Thyroid gland (tissue), 4 donors: ENCODE measurements around the gene PTPN11. TPM values are rescaled to one million over a fixed set of nuclear protein-coding genes. Genes with fewer than 3 reads are reported as not detected.
"Not testable (repeated sequence)": the region's sequence is repeated elsewhere in the genome, so short reads cannot be mapped to it uniquely, and the experiment has no call there.

Source experiments
- DNase-seq, 2 donors: peaks; one replicate each; pipeline ENCODE4 v3.0.0-alpha.2; 2019
- H3K27ac ChIP-seq, 3 donors: fragments of 200-600 bp; sonication (generic); 1 replicate in 2 of 3; 2 replicates in 1 of 3; pipeline ENCODE4 v1.5.1; 2016 to 2019; ENCODE audit warnings: mild to moderate bottlenecking in 1 of 3, moderate library complexity in 1 of 3
- H3K27me3 ChIP-seq: fragments of 200-600 bp; sonication (generic); one replicate; pipeline ENCODE4 v1.5.1; 2019
- H3K36me3 ChIP-seq, 2 donors: fragments of 200-600 bp; sonication (generic); one replicate each; pipeline ENCODE4 v1.5.1; 2016 to 2019
- H3K4me1 ChIP-seq, 2 donors: fragments of 200-600 bp; sonication (generic); one replicate each; pipeline ENCODE4 v1.5.1; 2017 to 2019
- H3K4me3 ChIP-seq, 3 donors: fragments of 200-600 bp; sonication (generic); replicated peaks in 1 of 3; 1 replicate in 2 of 3; 2 replicates in 1 of 3; pipeline ENCODE4 v1.5.1; 2016; ENCODE audit warnings: mild to moderate bottlenecking in 1 of 3
- H3K9me3 ChIP-seq: fragments of 200-600 bp; sonication (generic); one replicate; pipeline ENCODE4 v1.5.1; 2017
- POLR2A ChIP-seq, 2 donors: fragments of 450-650 bp; IDR thresholded peaks; one replicate each; pipeline ENCODE4 v1.6.1; 2017; ENCODE audit warnings: antibody characterized with exemption in 2 of 2, mild to moderate bottlenecking in 2 of 2, moderate library complexity in 1 of 2
- WGBS, 2 donors: methylation state at CpG; one replicate each; pipeline ENCODE4 v1.1.5; 2017; 5-methylcytosine and 5-hydroxymethylcytosine counted together
- intact Hi-C: fragments of 100-400 bp; cut with DNase I; formaldehyde crosslinking; loops from one replicate; pipeline ENCODE4 v1.15.1; 2023
- total RNA-seq, 4 donors: library from RNA; depleted of rRNA; stranded (reverse); fragments of >200 nt; gene quantifications; one replicate each; pipeline ENCODE4 v1.2.3, GENCODE V29; 2016
- TF ChIP-seq, protein P1 (sequence below), 6 experiments: fragments of 200-600 bp in 3 of 6; fragments of 450-650 bp in 3 of 6; sonication (generic) in 3 of 6; IDR thresholded peaks; one replicate each; pipeline ENCODE4 v1.5.1; 2016 to 2019; ENCODE audit warnings: antibody characterized with exemption in 6 of 6, mild to moderate bottlenecking in 2 of 6, inconsistent platforms in 1 of 6, moderate library complexity in 1 of 6

PTPN11 gene
- total RNA-seq, 4 donors from 2014 or later = 75.8 to 99.6 (median 78.5) TPM

DNA sequence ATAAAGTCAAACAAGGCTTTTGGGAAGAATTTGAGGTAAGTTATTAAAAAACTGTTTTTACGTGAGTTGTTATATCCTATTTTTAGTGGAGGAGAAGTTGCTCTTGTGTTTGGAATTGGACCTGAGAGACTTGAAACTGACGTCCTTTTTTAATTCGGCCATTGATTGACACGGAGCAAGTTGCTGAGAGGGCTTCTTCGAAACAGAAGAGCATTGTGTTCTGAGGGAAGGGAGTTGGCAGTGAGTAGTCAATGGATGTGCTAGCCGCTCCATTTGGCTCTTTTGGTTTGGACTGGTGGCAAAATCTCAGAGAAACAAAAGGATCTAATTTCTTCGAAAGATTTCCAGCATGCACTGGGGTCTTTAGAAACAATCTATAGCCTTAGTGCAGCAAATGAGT is 37.3 kb downstream of the PTPN11 start:
- no peak for DNase-seq
- 91 to 93% methylated on average over 7 of the region's 7 CpGs for WGBS, 2 donors
- Histone ChIP-seq H3K9me3 (no peaks in the 10 kb centered on the region), H3K36me3 (peaks cover 36 to 42% of the 10 kb centered on the region in 2 donors), H3K27me3 (no peaks in the 10 kb centered on the region), H3K27ac (no peak overlapping the region), H3K4me1 (no peaks in the 10 kb centered on the region), H3K4me3 (no peak overlapping the region)
- intact Hi-C loops = no loop called here
- TF ChIP-seq, protein P1, sequence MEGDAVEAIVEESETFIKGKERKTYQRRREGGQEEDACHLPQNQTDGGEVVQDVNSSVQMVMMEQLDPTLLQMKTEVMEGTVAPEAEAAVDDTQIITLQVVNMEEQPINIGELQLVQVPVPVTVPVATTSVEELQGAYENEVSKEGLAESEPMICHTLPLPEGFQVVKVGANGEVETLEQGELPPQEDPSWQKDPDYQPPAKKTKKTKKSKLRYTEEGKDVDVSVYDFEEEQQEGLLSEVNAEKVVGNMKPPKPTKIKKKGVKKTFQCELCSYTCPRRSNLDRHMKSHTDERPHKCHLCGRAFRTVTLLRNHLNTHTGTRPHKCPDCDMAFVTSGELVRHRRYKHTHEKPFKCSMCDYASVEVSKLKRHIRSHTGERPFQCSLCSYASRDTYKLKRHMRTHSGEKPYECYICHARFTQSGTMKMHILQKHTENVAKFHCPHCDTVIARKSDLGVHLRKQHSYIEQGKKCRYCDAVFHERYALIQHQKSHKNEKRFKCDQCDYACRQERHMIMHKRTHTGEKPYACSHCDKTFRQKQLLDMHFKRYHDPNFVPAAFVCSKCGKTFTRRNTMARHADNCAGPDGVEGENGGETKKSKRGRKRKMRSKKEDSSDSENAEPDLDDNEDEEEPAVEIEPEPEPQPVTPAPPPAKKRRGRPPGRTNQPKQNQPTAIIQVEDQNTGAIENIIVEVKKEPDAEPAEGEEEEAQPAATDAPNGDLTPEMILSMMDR (IDR thresholded peaks at IDR 0.05) = no peak
- TF ChIP-seq POLR2A (IDR thresholded peaks at IDR 0.05) = no peak

DNA sequence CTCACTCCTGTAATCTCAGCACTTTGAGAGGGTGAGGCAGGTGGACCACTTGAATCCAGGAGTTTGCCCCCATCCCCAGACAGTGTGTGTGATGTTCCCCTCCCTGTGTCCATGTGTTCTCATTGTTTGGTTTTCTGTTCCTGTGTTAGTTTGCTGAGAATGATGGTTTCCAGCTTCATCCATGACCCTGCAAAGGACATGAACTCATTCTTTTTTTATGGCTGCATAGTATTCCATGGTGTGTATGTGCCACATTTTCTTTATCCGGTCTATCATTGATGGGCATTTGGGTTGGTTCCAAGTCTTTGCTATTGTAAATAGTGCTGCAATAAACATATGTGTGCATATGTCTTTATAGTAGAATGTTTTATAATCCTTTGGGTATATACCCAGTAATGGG is 38.4 kb downstream of the PTPN11 start:
- H3K4me1 ChIP-seq, H3K27me3 ChIP-seq, intact Hi-C loops, DNase-seq, H3K9me3 ChIP-seq, H3K4me3 ChIP-seq, H3K27ac ChIP-seq: not testable (repeated sequence)
- WGBS, 2 donors = 96 to 100% methylated on average over 1 of the region's 1 CpG
- H3K36me3 ChIP-seq = peaks cover 31 to 38% of the 10 kb centered on the region in 2 donors

DNA sequence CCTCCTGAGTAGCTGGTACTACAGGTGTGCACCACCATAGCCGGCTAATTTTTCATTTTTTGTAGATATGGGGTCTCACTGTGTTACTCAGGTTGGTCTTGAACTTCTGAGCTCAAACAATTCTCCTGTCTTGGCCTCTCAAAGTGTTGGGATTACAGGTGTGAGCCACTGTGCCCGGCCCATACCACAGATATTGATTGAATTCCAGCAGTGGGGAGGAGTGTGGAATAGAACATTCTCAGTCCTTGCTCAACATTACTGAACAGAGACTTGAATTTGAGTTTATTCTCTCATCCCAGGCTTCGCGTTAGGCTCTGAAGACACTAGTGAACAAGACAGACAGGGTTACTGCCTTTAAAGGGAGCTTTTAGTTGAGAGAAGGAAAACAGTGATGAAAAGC is 39.6 kb downstream of the PTPN11 start:
- intact Hi-C loops = no loop called here
- Histone ChIP-seq H3K4me1 (no peaks in the 10 kb centered on the region), H3K36me3 (peaks cover 31 to 34% of the 10 kb centered on the region in 2 donors), H3K4me3 (no peak overlapping the region), H3K9me3 (no peaks in the 10 kb centered on the region), H3K27me3 (no peaks in the 10 kb centered on the region), H3K27ac (no peak overlapping the region)
- DNase-seq = no peak
- WGBS, 2 donors = 96 to 98% methylated on average over 4 of the region's 4 CpGs
- TF ChIP-seq, protein P1 (IDR thresholded peaks at IDR 0.05) = no peak
- TF ChIP-seq POLR2A (IDR thresholded peaks at IDR 0.05) = no peak

DNA sequence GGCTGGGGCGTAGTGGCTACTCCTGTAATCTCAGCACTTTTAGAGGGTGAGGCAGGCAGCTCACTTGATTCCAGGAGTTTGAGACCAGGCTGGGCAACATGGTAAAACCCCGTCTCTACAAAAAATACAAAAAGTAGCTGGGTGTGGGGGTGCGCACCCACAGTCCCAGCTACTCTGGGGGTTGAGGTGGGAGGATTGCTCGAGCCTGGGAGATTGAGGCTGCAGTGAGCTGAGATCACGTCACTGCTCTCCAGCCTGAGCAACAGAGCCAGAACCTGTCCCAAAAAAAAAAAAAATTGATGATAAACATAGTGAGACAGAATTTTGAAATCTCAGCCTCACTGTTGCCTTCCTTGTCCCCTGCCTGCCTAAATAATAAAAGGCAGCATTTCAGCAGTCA is 40.0 kb downstream of the PTPN11 start:
- TF ChIP-seq, protein P1 (IDR thresholded peaks at IDR 0.05) = no peak
- TF ChIP-seq POLR2A (IDR thresholded peaks at IDR 0.05) = no peak
- 94 to 97% methylated on average over 5 of the region's 5 CpGs for WGBS, 2 donors
- Histone ChIP-seq H3K27me3 (no peaks in the 10 kb centered on the region), H3K9me3 (no peaks in the 10 kb centered on the region), H3K4me1 (no peaks in the 10 kb centered on the region), H3K4me3 (no peak overlapping the region), H3K27ac (no peak overlapping the region), H3K36me3 (peaks cover 28 to 31% of the 10 kb centered on the region in 2 donors)
- DNase-seq = no peak
- intact Hi-C loops = no loop called here

DNA sequence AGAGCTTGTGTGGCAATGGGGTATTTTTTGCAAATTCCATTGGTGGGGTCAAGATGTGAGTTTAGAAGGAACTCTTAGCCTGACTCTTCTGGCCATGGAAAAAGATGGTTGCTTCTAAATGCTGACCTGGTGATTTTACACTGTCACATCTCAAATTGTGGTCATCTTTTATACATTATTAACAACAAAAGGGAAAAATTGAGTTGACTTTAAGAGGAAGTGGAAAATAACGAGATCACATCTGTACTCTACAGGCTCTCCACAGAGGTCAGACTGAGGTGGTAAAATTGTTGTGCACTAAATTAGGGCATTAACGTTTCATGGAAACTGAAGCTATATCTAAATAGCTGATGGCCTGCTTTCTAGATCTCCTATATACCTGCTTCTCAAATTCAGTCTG is 44.7 kb downstream of the PTPN11 start:
- no peaks in the 10 kb centered on the region for H3K4me1 ChIP-seq
- H3K9me3 ChIP-seq = no peaks in the 10 kb centered on the region
- peaks cover 0 to 4% of the 10 kb centered on the region in 2 donors for H3K36me3 ChIP-seq
- H3K27me3 ChIP-seq = no peaks in the 10 kb centered on the region
- H3K27ac ChIP-seq = no peak overlapping the region
- TF ChIP-seq, protein P1 (IDR thresholded peaks at IDR 0.05) = no peak
- no peak for TF ChIP-seq POLR2A (IDR thresholded peaks at IDR 0.05)
- intact Hi-C loops = no loop called here
- no peak overlapping the region for H3K4me3 ChIP-seq
- WGBS, 2 donors = 73 to 82% methylated on average over 2 of the region's 2 CpGs
- no peak for DNase-seq

DNA sequence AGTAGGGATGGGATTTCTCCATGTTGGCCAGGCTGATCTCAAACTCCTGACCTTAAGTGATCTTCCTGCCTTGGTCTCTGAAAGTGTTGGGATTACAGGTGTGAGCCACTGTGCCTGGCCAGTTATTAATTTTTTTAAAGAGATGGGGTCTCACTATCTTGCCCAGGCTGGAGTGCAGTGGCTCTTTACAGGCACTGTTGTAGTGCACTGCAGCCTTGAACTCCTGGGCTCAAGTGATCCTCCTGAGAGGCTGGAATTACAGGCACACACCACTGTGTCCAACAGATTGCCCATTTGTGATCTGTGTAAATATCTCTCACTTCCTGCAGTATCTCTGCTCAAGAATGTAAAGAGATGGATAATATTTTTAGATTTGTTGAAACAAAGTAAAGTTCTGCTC is 45.9 kb downstream of the PTPN11 start:
- DNase-seq = no peak
- H3K36me3 ChIP-seq = peaks cover 0 to 4% of the 10 kb centered on the region in 2 donors
- H3K27ac ChIP-seq = no peak overlapping the region
- TF ChIP-seq, protein P1 (IDR thresholded peaks at IDR 0.05) = no peak
- no peak for TF ChIP-seq POLR2A (IDR thresholded peaks at IDR 0.05)
- no peak overlapping the region for H3K4me3 ChIP-seq
- H3K9me3 ChIP-seq = no peaks in the 10 kb centered on the region
- H3K4me1 ChIP-seq = no peaks in the 10 kb centered on the region
- intact Hi-C loops = no loop called here
- no peaks in the 10 kb centered on the region for H3K27me3 ChIP-seq
